HepG2 (cell line): ENCODE measurements around the gene CR1. TPM values are rescaled to one million over a fixed set of nuclear protein-coding genes. Genes with fewer than 3 reads are reported as not detected.

Source experiments
- ATAC-seq: fragments of 200-7000 bp; cut with Tn5 transposase; 3 replicates; pipeline ENCODE4 v1.9.1; 2020; ENCODE audit warnings: mild to moderate bottlenecking, moderate library complexity
- BruUV-seq: library from RNA; stranded (reverse); fragments of 400-500 nt; replicated peaks from 2 replicates; lab custom pipeline; 2021; lab: Mats Ljungman, UMichigan
- CTCF ChIA-PET: fragments of 300-600 bp; formaldehyde crosslinking; extraction: SDS; loops from one replicate; lab custom pipeline; 2021; ENCODE audit warnings: low total read pairs, inconsistent platforms, low intra/inter-chr PET ratio; lab: Yijun Ruan, JAX
- POLR2A ChIA-PET: fragments of 350-600 bp; sonication (Branson Sonifier 250); formaldehyde crosslinking; loops from one replicate; lab custom pipeline; 2020; ENCODE audit warnings: antibody characterized with exemption, inconsistent platforms; lab: Yijun Ruan, JAX
- DNase-seq: peaks from one replicate; pipeline ENCODE4 v3.0.0-alpha.2; 2015; ENCODE audit warnings: low spot score
- FAIRE-seq: peaks from 3 replicates; lab custom pipeline; 2011; peaks lifted over from hg19 to GRCh38; lab: Jason Lieb, UNC
- H2AFZ ChIP-seq: one replicate; pipeline ENCODE4 v1.6.1; 2011; ENCODE audit warnings: low read length, inconsistent platforms
- H3K27ac ChIP-seq: fragments of 300-600 bp; 3 replicates; pipeline ENCODE4 v1.8.0; 2011; ENCODE audit warnings: mixed run types, mild to moderate bottlenecking, mixed read lengths, low read length, inconsistent platforms; ENCODE audit not compliant: insufficient read depth; ENCODE audit errors: extremely low read length
- H3K27me3 ChIP-seq, 2 experiments: fragments of 200-600 bp in 1 of 2; 2 replicates in 1 of 2; 3 replicates in 1 of 2; pipeline versions ENCODE4 v1.6.0 to v1.8.0; 2011; ENCODE audit warnings: low read length in 2 of 2, mild to moderate bottlenecking in 2 of 2, moderate library complexity in 2 of 2, inconsistent platforms in 1 of 2; ENCODE audit not compliant: insufficient read depth in 2 of 2, control insufficient read depth in 1 of 2
- H3K36me3 ChIP-seq, 2 experiments: fragments of 200-600 bp in 1 of 2; replicated peaks in 1 of 2; 2 replicates in 1 of 2; 3 replicates in 1 of 2; pipeline versions ENCODE4 v1.5.1 to v1.8.0; 2011; ENCODE audit warnings: low read length in 2 of 2, inconsistent platforms in 1 of 2; ENCODE audit not compliant: insufficient read depth in 2 of 2, control insufficient read depth in 1 of 2
- H3K4me1 ChIP-seq: 2 replicates; pipeline ENCODE4 v1.5.1; 2012; ENCODE audit warnings: low read length, inconsistent platforms; ENCODE audit not compliant: insufficient read depth
- H3K4me2 ChIP-seq: 2 replicates; pipeline ENCODE4 v1.6.0; 2011; ENCODE audit warnings: low read depth, low read length, inconsistent platforms
- H3K4me3 ChIP-seq, 3 experiments: fragments of 200-600 bp in 1 of 3; sonication (generic), shearing (Covaris generic) in 1 of 3; replicated peaks in 1 of 3; 2 replicates each; pipeline ENCODE4 v1.5.1; 2011 to 2016; ENCODE audit warnings: low read length in 3 of 3, inconsistent platforms in 2 of 3, low read depth in 2 of 3, mild to moderate bottlenecking in 2 of 3, control low read depth in 1 of 3, mixed read lengths in 1 of 3; ENCODE audit not compliant: insufficient read depth in 1 of 3
- H3K79me2 ChIP-seq: one replicate; pipeline ENCODE4 v1.6.1; 2011; ENCODE audit warnings: low read length, inconsistent platforms; ENCODE audit not compliant: insufficient read depth
- H3K9ac ChIP-seq: 2 replicates; pipeline ENCODE4 v1.6.0; 2011; ENCODE audit warnings: mild to moderate bottlenecking, low read depth, low read length, inconsistent platforms; ENCODE audit not compliant: insufficient read depth
- H3K9me3 ChIP-seq: 2 replicates; pipeline ENCODE4 v1.5.1; 2012; ENCODE audit warnings: mild to moderate bottlenecking, low read length
- H4K20me1 ChIP-seq: 2 replicates; pipeline ENCODE4 v1.6.0; 2011; ENCODE audit warnings: inconsistent platforms, mild to moderate bottlenecking, low read length, moderate library complexity; ENCODE audit not compliant: insufficient read depth
- GTF3A ChIP-seq: sonication (generic); formaldehyde crosslinking; conservative IDR thresholded peaks from 2 replicates; pipeline ENCODE4 v1.4.0; 2020; ENCODE audit warnings: mild to moderate bottlenecking, missing genetic modification reagents
- ZBTB7A ChIP-seq: sonication (generic); formaldehyde crosslinking; IDR thresholded peaks from 2 replicates; pipeline ENCODE4 v1.8.0; 2022; ENCODE audit warnings: mild to moderate bottlenecking, missing genetic modification reagents
- ZFP36 ChIP-seq: fragments of 150-350 bp; IDR thresholded peaks from 2 replicates; pipeline ENCODE4 v1.6.1; 2018; ENCODE audit warnings: borderline replicate concordance, low read length, low read depth; ENCODE audit not compliant: partially characterized antibody
- ZNF34 ChIP-seq: sonication (generic); formaldehyde crosslinking; IDR thresholded peaks from 2 replicates; pipeline ENCODE4 v1.4.0; 2020; ENCODE audit warnings: mild to moderate bottlenecking, missing genetic modification reagents, borderline replicate concordance
- WGBS: methylation state at CpG from one replicate; pipeline ENCODE4 v1.1.6; 2017; ENCODE audit warnings: low lambda C conversion rate; 5-methylcytosine and 5-hydroxymethylcytosine counted together
- in situ Hi-C: cut with HindIII; loops from 2 replicates; pipeline ENCODE4 v1.10.0; 2017; ENCODE audit warnings: low pct_unique_long_range_greater_than_20kb; ENCODE audit not compliant: extremely low pct_ligation_motif_present
- intact Hi-C: fragments of 100-400 bp; cut with micrococcal nuclease; formaldehyde crosslinking; loops from one replicate; pipeline ENCODE4 v1.10.0; 2022; ENCODE audit not compliant: unreplicated experiment
- polyA plus RNA-seq, 8 experiments: library from polyadenylated mRNA; depleted of rRNA in 3 of 8; stranded (reverse) in 7 of 8; unstranded in 1 of 8; fragments of >200 nt; fragmentation: Illumina TruSeq in 4 of 8; extraction: Trizol in 4 of 8; gene quantifications; 2 replicates each; pipeline versions ENCODE4 v1.2.1 to v1.2.3, GENCODE V29; 2011 to 2016; ENCODE audit warnings: low read depth in 4 of 8, missing spikeins in 1 of 8, mixed read lengths in 1 of 8; ENCODE audit not compliant: insufficient read depth in 1 of 8
- total RNA-seq, 5 experiments: library from RNA; depleted of rRNA; stranded (reverse); fragments of >200 nt; fragmentation: Illumina TruSeq; extraction: Trizol; gene quantifications; 2 replicates each; pipeline ENCODE4 v1.2.3, GENCODE V29; 2016; ENCODE audit warnings: low read depth in 1 of 5
- TF ChIP-seq, protein P1 (sequence below), 2 experiments: sonication (generic) in 1 of 2; formaldehyde crosslinking in 1 of 2; IDR thresholded peaks; 2 replicates each; pipeline versions ENCODE4 v1.4.0 to v1.6.1; 2016 to 2020; ENCODE audit warnings: borderline replicate concordance in 1 of 2, low read depth in 1 of 2, mild to moderate bottlenecking in 1 of 2, missing genetic modification reagents in 1 of 2

Gene CR1
- total and polyA plus RNA-seq, 2 of the 13 experiments (the other 11 are each of a cell fraction or from before 2014, with no cell fraction given) = not detected

DNA sequence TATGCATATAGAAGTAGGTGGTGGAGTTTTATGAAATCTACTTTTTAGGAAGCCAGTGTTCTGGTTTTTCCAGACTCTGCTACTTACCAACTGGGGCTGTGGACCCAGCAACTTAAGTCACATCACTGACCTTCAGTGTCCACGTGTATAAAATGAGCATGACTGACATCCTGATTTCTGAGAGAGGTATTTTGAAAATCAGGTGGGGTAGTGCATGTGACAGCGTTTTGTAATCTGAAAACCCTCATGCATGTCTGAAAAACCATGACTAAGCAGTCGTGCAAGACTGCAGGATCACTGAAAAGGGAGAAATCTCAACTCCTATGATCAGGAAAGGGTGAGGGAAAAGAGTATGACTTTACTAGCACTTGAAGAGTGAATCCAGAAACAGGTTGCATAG lies 175.0 kb downstream of the CR1 start:
- Histone ChIP-seq H3K9ac (no peak overlapping the region), H3K79me2 (no peaks in the 10 kb centered on the region), H3K36me3 (no peaks in the 10 kb centered on the region), H3K4me2 (no peak overlapping the region), H3K27ac (no peak overlapping the region), H4K20me1 (no peaks in the 10 kb centered on the region), H3K27me3 (peaks cover 0 to 9% of the 10 kb centered on the region in 2 experiments; a peak in 1 of 5 replicates), H2AFZ (no peak overlapping the region), H3K9me3 (no peaks in the 10 kb centered on the region), H3K4me1 (peaks cover 7% of the 10 kb centered on the region; the same call in 1 of the 2 replicates), H3K4me3 (no peak overlapping the region)
- BruUV-seq = no TSS peak
- DNase-seq = no peak
- no peak for ATAC-seq
- POLR2A ChIA-PET = no interaction called here
- in situ Hi-C loops = no loop called here
- no peak for FAIRE-seq
- TF ChIP-seq ZNF34 (CRISPR knock-in tag) (no peak), ZFP36 (no peak), GTF3A (CRISPR knock-in tag) (no peak), ZBTB7A (CRISPR knock-in tag) (no peak)
- TF ChIP-seq, protein P1, sequence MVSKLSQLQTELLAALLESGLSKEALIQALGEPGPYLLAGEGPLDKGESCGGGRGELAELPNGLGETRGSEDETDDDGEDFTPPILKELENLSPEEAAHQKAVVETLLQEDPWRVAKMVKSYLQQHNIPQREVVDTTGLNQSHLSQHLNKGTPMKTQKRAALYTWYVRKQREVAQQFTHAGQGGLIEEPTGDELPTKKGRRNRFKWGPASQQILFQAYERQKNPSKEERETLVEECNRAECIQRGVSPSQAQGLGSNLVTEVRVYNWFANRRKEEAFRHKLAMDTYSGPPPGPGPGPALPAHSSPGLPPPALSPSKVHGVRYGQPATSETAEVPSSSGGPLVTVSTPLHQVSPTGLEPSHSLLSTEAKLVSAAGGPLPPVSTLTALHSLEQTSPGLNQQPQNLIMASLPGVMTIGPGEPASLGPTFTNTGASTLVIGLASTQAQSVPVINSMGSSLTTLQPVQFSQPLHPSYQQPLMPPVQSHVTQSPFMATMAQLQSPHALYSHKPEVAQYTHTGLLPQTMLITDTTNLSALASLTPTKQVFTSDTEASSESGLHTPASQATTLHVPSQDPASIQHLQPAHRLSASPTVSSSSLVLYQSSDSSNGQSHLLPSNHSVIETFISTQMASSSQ (IDR thresholded peaks at IDR 0.05; ENCODE audit: low read depth) = no peak
- TF ChIP-seq, protein P1 (CRISPR knock-in tag; IDR thresholded peaks at IDR 0.05; ENCODE audit: borderline replicate concordance) = no peak
- CTCF ChIA-PET = no interaction called here
- 0% methylated on average over 3 of the region's 3 CpGs for WGBS
- intact Hi-C loops = no loop called here
